ENCODE data around the gene RAI1. TPM values are rescaled to one million over a fixed set of nuclear protein-coding genes. Genes with fewer than 3 reads are reported as not detected.

The RAI1 gene
- total RNA-seq, 1 experiment from 2014 or later, result 46.8 TPM

GRCh38 chr17:17820463-17821158 lies 139.4 kb downstream of the RAI1 start:
- Histone ChIP-seq H3K36me3 (ENCODE audit: insufficient read depth, low read length, poor library complexity, severe bottlenecking) (peaks cover 68% of the 10 kb centered on the region), H3K27me3 (replicated peaks; ENCODE audit: insufficient read depth, low read depth, low read length, poor library complexity) (no peaks in the 10 kb centered on the region), H3K4me3 (ENCODE audit: low read depth, low read length, poor library complexity, severe bottlenecking) (peak overlapping the region; percentile 72), H3K4me1 (ENCODE audit: insufficient read depth, low read length, poor library complexity, severe bottlenecking) (peaks cover 66% of the 10 kb centered on the region), H3K9me3 (ENCODE audit: low read depth, low read length, poor library complexity, severe bottlenecking) (no peaks in the 10 kb centered on the region), H3K27ac (ENCODE audit: low read depth, low read length, poor library complexity, severe bottlenecking) (peak overlapping the region; percentile 83)
- POLR2A ChIA-PET (ENCODE audit: low non-redundant PET), result interaction anchor here (0.6 kb wide), 1 partner anchor 129 kb away, joined by 3 read pairs; no protein-coding TSS in a partner anchor
- intact Hi-C loops (cut with micrococcal nuclease; ENCODE audit: unreplicated experiment), result no loop called here
- DNase-seq (ENCODE audit: low spot score), result no peak
- TF ChIP-seq EZH2 (IDR thresholded peaks at IDR 0.05; ENCODE audit: borderline replicate concordance, low read depth, low read length, poor library complexity, severe bottlenecking) (no peak), CTCF (conservative IDR thresholded peaks at IDR 0.05; ENCODE audit: low read depth, low read length) (no peak)
- CTCF ChIA-PET, result interaction anchor here (0.6 to 0.7 kb wide), 2 partner anchors 38 to 739 kb away, joined by 3 to 4 read pairs; no protein-coding TSS in a partner anchor
- no TSS peak for BruUV-seq (replicated peaks)

GRCh38 chr17:17822189-17822588 lies 140.9 kb downstream of the RAI1 start:
- Histone ChIP-seq H3K27ac (ENCODE audit: low read depth, low read length, poor library complexity, severe bottlenecking) (peak overlapping the region; percentile 83), H3K27me3 (replicated peaks; ENCODE audit: insufficient read depth, low read depth, low read length, poor library complexity) (no peaks in the 10 kb centered on the region), H3K4me1 (ENCODE audit: insufficient read depth, low read length, poor library complexity, severe bottlenecking) (peaks cover 78% of the 10 kb centered on the region), H3K4me3 (ENCODE audit: low read depth, low read length, poor library complexity, severe bottlenecking) (peak overlapping the region; percentile 72), H3K9me3 (ENCODE audit: low read depth, low read length, poor library complexity, severe bottlenecking) (no peaks in the 10 kb centered on the region), H3K36me3 (ENCODE audit: insufficient read depth, low read length, poor library complexity, severe bottlenecking) (peaks cover 54% of the 10 kb centered on the region)
- intact Hi-C loops (cut with micrococcal nuclease; ENCODE audit: unreplicated experiment), result no loop called here
- CTCF ChIA-PET, result no interaction called here
- no TSS peak for BruUV-seq (replicated peaks)
- POLR2A ChIA-PET (ENCODE audit: low non-redundant PET), result interaction anchor here (0.6 kb wide), 1 partner anchor 9 kb away, joined by 7 read pairs; no protein-coding TSS in a partner anchor
- TF ChIP-seq EZH2 (IDR thresholded peaks at IDR 0.05; ENCODE audit: borderline replicate concordance, low read depth, low read length, poor library complexity, severe bottlenecking) (no peak), CTCF (conservative IDR thresholded peaks at IDR 0.05; ENCODE audit: low read depth, low read length) (no peak)
- DNase-seq (ENCODE audit: low spot score), result no peak

GRCh38 chr17:17822616-17823015 lies 141.4 kb downstream of the RAI1 start:
- no peak for TF ChIP-seq EZH2 (IDR thresholded peaks at IDR 0.05; ENCODE audit: borderline replicate concordance, low read depth, low read length, poor library complexity, severe bottlenecking)
- no peak for TF ChIP-seq CTCF (conservative IDR thresholded peaks at IDR 0.05; ENCODE audit: low read depth, low read length)
- peak overlapping the region; percentile 72 for H3K4me3 ChIP-seq (ENCODE audit: low read depth, low read length, poor library complexity, severe bottlenecking)
- H3K36me3 ChIP-seq (ENCODE audit: insufficient read depth, low read length, poor library complexity, severe bottlenecking), result peaks cover 50% of the 10 kb centered on the region
- no peaks in the 10 kb centered on the region for H3K27me3 ChIP-seq (replicated peaks; ENCODE audit: insufficient read depth, low read depth, low read length, poor library complexity)
- DNase-seq (ENCODE audit: low spot score), result no peak
- peak overlapping the region; percentile 83 for H3K27ac ChIP-seq (ENCODE audit: low read depth, low read length, poor library complexity, severe bottlenecking)
- peaks cover 78% of the 10 kb centered on the region for H3K4me1 ChIP-seq (ENCODE audit: insufficient read depth, low read length, poor library complexity, severe bottlenecking)
- ChIA-PET POLR2A (ENCODE audit: low non-redundant PET) (no interaction called here), CTCF (no interaction called here)
- intact Hi-C loops (cut with micrococcal nuclease; ENCODE audit: unreplicated experiment), result no loop called here
- no TSS peak for BruUV-seq (replicated peaks)
- H3K9me3 ChIP-seq (ENCODE audit: low read depth, low read length, poor library complexity, severe bottlenecking), result no peaks in the 10 kb centered on the region
